Measurements from ENCODE around the gene DMRT1. TPM values are rescaled to one million over a fixed set of nuclear protein-coding genes. Genes with fewer than 3 reads are reported as not detected.
"Not testable (repeated sequence)": the region's sequence is repeated elsewhere in the genome, so short reads cannot be mapped to it uniquely, and the experiment has no call there.

DMRT1 gene
- total and polyA plus RNA-seq, 2 donors from 2014 or later = not detected

DNA sequence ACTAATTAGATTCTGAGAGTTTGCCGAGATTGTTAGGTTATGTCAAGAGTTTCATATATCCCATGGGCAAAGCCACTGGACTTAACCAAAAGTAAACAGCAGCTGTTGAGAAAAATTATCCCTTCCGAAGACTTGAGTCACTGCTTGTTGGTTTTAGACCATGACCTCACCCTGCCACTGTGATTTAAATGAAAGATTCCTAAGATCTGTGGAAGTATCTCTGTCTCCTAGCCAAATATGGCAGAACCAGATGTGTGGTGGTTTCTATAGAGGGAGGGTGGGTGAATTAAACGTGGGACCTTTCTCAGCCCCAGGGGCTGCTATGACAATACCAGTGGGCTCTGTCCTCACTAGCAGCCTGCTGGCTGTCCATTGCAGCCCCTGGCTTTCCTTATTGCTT, 154.3 kb downstream of the DMRT1 start:
- H3K27ac ChIP-seq (ENCODE audit: low read depth in 2 of 2, low read length in 2 of 2) = no peak overlapping the region
- FAIRE-seq (no peak), DNase-seq (peak in 3 of 5 donors; percentile 11 to 68 (median 66))
- no peaks in the 10 kb centered on the region for H3K4me1 ChIP-seq (ENCODE audit: control insufficient read depth in 2 of 3, insufficient read depth in 2 of 3, low read depth in 1 of 3, low read length in 3 of 3)
- no peak overlapping the region for H3K4me3 ChIP-seq (ENCODE audit: low read length in 3 of 3)
- intact Hi-C loops (cut with DNase I) = no loop called here
- TF ChIP-seq, protein P1, sequence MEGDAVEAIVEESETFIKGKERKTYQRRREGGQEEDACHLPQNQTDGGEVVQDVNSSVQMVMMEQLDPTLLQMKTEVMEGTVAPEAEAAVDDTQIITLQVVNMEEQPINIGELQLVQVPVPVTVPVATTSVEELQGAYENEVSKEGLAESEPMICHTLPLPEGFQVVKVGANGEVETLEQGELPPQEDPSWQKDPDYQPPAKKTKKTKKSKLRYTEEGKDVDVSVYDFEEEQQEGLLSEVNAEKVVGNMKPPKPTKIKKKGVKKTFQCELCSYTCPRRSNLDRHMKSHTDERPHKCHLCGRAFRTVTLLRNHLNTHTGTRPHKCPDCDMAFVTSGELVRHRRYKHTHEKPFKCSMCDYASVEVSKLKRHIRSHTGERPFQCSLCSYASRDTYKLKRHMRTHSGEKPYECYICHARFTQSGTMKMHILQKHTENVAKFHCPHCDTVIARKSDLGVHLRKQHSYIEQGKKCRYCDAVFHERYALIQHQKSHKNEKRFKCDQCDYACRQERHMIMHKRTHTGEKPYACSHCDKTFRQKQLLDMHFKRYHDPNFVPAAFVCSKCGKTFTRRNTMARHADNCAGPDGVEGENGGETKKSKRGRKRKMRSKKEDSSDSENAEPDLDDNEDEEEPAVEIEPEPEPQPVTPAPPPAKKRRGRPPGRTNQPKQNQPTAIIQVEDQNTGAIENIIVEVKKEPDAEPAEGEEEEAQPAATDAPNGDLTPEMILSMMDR (IDR thresholded peaks at IDR 0.05; ENCODE audit: borderline replicate concordance, extremely low read depth, insufficient read depth) = no peak
- H3K27me3 ChIP-seq (ENCODE audit: control insufficient read depth, insufficient read depth, low read length) = no peaks in the 10 kb centered on the region
- H3K9me3 ChIP-seq (ENCODE audit: control insufficient read depth in 2 of 3, insufficient read depth in 1 of 3, low read length in 3 of 3) = no peaks in the 10 kb centered on the region
- H3K36me3 ChIP-seq (ENCODE audit: control insufficient read depth in 2 of 3, insufficient read depth in 3 of 3, low read length in 3 of 3) = no peaks in the 10 kb centered on the region
- H3K9ac ChIP-seq (ENCODE audit: low read length in 3 of 3) = no peak overlapping the region

DNA sequence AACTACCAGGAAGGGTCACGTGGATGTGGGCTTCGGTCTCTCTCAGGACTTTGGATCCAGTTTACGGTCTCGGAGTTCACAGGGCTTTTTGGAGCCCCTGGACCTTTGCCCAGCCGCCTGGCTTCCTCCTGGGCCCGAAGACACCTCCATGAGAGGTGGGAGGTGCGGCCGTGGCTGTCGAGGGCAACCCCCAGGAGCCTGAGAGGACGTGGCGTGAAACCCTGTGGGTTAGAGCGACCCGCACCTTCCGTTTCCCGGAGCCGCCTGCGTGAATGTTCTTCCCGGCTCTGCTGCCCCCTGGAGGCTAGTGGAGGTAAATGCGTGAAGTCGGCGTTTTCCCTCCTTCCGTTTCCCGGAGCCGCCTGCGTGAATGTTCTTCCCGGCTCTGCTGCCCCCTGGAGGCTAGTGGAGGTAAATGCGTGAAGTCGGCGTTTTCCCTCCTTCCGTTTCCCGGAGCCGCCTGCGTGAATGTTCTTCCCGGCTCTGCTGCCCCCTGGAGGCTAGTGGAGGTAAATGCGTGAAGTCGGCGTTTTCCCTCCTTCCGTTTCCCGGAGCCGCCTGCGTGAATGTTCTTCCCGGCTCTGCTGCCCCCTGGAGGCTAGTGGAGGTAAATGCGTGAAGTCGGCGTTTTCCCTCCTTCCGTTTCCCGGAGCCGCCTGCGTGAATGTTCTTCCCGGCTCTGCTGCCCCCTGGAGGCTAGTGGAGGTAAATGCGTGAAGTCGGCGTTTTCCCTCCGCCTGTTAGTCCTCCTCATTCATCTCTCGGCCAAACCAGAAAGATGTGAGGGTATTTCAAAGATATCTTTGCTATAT, 157.0 kb downstream of the DMRT1 start:
- H3K36me3 ChIP-seq (ENCODE audit: control insufficient read depth in 2 of 3, insufficient read depth in 3 of 3, low read length in 3 of 3); intact Hi-C loops (cut with DNase I); H3K27ac ChIP-seq (ENCODE audit: low read depth in 2 of 2, low read length in 2 of 2); H3K4me1 ChIP-seq (ENCODE audit: control insufficient read depth in 2 of 3, insufficient read depth in 2 of 3, low read depth in 1 of 3, low read length in 3 of 3); H3K9me3 ChIP-seq (ENCODE audit: control insufficient read depth in 2 of 3, insufficient read depth in 1 of 3, low read length in 3 of 3); H3K4me3 ChIP-seq (ENCODE audit: low read length in 3 of 3); FAIRE-seq; H3K27me3 ChIP-seq (ENCODE audit: control insufficient read depth, insufficient read depth, low read length); H3K9ac ChIP-seq (ENCODE audit: low read length in 3 of 3): not testable (repeated sequence)
- peak in 1 of 5 donors; percentile 71 for DNase-seq
- TF ChIP-seq, protein P1 (IDR thresholded peaks at IDR 0.05; ENCODE audit: borderline replicate concordance, extremely low read depth, insufficient read depth) = peak; percentile 20

DNA sequence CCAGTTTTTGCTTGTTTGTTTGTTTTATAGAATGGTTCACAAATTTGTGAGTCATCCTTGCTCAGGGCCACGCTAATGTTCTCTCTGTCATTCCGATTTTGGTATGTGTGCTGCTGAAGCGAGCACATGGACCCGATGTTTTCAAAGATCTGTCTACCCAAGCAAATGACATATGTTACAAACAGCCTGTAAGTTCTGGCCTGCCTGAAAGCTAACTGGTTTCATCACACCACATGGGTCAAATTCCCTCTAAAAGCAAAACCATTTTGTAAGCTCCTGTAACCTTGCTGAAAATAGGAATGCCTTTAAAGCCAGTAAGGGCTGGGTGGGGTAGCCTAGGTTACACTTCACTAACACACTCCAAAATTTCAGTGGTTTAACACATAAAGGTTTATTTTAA, 160.3 kb downstream of the DMRT1 start:
- TF ChIP-seq, protein P1 (IDR thresholded peaks at IDR 0.05; ENCODE audit: borderline replicate concordance, extremely low read depth, insufficient read depth) = no peak
- Histone ChIP-seq H3K4me3 (ENCODE audit: low read length in 3 of 3) (no peak overlapping the region), H3K36me3 (ENCODE audit: control insufficient read depth in 2 of 3, insufficient read depth in 3 of 3, low read length in 3 of 3) (no peaks in the 10 kb centered on the region), H3K9me3 (ENCODE audit: control insufficient read depth in 2 of 3, insufficient read depth in 1 of 3, low read length in 3 of 3) (no peaks in the 10 kb centered on the region), H3K27ac (ENCODE audit: low read depth in 2 of 2, low read length in 2 of 2) (no peak overlapping the region), H3K4me1 (ENCODE audit: control insufficient read depth in 2 of 3, insufficient read depth in 2 of 3, low read depth in 1 of 3, low read length in 3 of 3) (no peaks in the 10 kb centered on the region), H3K9ac (ENCODE audit: low read length in 3 of 3) (no peak overlapping the region), H3K27me3 (ENCODE audit: control insufficient read depth, insufficient read depth, low read length) (no peaks in the 10 kb centered on the region)
- intact Hi-C loops (cut with DNase I) = no loop called here
- no peak for DNase-seq
- FAIRE-seq = no peak
